Measurements from ENCODE around the gene CFAP46. TPM values are rescaled to one million over a fixed set of nuclear protein-coding genes. Genes with fewer than 3 reads are reported as not detected.

The CFAP46 gene
- total RNA-seq, 1 experiment from 2014 or later, result 1.6 TPM

- ATAC-seq (no peak), DNase-seq (ENCODE audit: low read depth, low spot score) (no peak)
- no peak overlapping the region for H3K4me3 ChIP-seq (ENCODE audit: low read depth in 2 of 2, low read length in 2 of 2)
- TF ChIP-seq CTCF (IDR thresholded peaks at IDR 0.05) (no peak), REST (IDR thresholded peaks at IDR 0.05; ENCODE audit: insufficient read depth in 1 of 2, low read depth in 2 of 2, low read length in 1 of 2) (no peak), POLR2AphosphoS5 (IDR thresholded peaks at IDR 0.05; ENCODE audit: low read depth, low read length) (no peak), TCF7L2 (IDR thresholded peaks at IDR 0.05; ENCODE audit: low read depth, low read length) (no peak), SIN3A (IDR thresholded peaks at IDR 0.05; ENCODE audit: borderline replicate concordance, insufficient read depth, low read depth, low read length) (no peak)
- no peaks in the 10 kb centered on the region for H3K9me3 ChIP-seq (ENCODE audit: control insufficient read depth, insufficient read depth, low read depth, low read length)
- H3K4me1 ChIP-seq (ENCODE audit: control insufficient read depth, insufficient read depth, low read length), result no peaks in the 10 kb centered on the region
- ChIA-PET CTCF (interaction anchor here (0.6 kb wide), 1 partner anchor 9 kb away, joined by 4 read pairs; no protein-coding TSS in a partner anchor), POLR2A (interaction anchor here (0.6 kb wide), 1 partner anchor 10 kb away, joined by 3 read pairs; no protein-coding TSS in a partner anchor)
- in situ Hi-C loops (cut with HindIII; ENCODE audit: low pct_unique_long_range_greater_than_20kb, low sequenced_read_pairs) (no loop called here), intact Hi-C loops (cut with micrococcal nuclease; ENCODE audit: unreplicated experiment) (no loop called here)
- H3K27ac ChIP-seq (ENCODE audit: low read length), result no peak overlapping the region
- BruUV-seq (replicated peaks), result no TSS peak
- no peaks in the 10 kb centered on the region for H3K36me3 ChIP-seq (ENCODE audit: control insufficient read depth, insufficient read depth, low read length)
- no peaks in the 10 kb centered on the region for H3K27me3 ChIP-seq (ENCODE audit: control insufficient read depth, insufficient read depth, low read length)
Observed at GRCh38 chr10:132802048-132802447, 140.3 kb downstream of the CFAP46 start.

GRCh38 chr10:132799865-132800264 is 142.5 kb downstream of the CFAP46 start:
- DNase-seq (ENCODE audit: low read depth, low spot score) (no peak), ATAC-seq (no peak)
- intact Hi-C loops (cut with micrococcal nuclease; ENCODE audit: unreplicated experiment), result loop anchor here (10.0 kb wide), 1 partner anchor 345 kb away; no protein-coding TSS in a partner anchor
- TF ChIP-seq TCF7L2 (IDR thresholded peaks at IDR 0.05; ENCODE audit: low read depth, low read length) (no peak), POLR2AphosphoS5 (IDR thresholded peaks at IDR 0.05; ENCODE audit: low read depth, low read length) (no peak), CTCF (IDR thresholded peaks at IDR 0.05) (no peak), SIN3A (IDR thresholded peaks at IDR 0.05; ENCODE audit: borderline replicate concordance, insufficient read depth, low read depth, low read length) (no peak), REST (IDR thresholded peaks at IDR 0.05; ENCODE audit: insufficient read depth in 1 of 2, low read depth in 2 of 2, low read length in 1 of 2) (no peak)
- Histone ChIP-seq H3K27me3 (ENCODE audit: control insufficient read depth, insufficient read depth, low read length) (no peaks in the 10 kb centered on the region), H3K4me1 (ENCODE audit: control insufficient read depth, insufficient read depth, low read length) (no peaks in the 10 kb centered on the region), H3K36me3 (ENCODE audit: control insufficient read depth, insufficient read depth, low read length) (no peaks in the 10 kb centered on the region), H3K9me3 (ENCODE audit: control insufficient read depth, insufficient read depth, low read depth, low read length) (no peaks in the 10 kb centered on the region), H3K27ac (ENCODE audit: low read length) (no peak overlapping the region), H3K4me3 (ENCODE audit: low read depth in 2 of 2, low read length in 2 of 2) (no peak overlapping the region)
- POLR2A ChIA-PET, result no interaction called here
- no TSS peak for BruUV-seq (replicated peaks)
- CTCF ChIA-PET, result no interaction called here
- in situ Hi-C loops (cut with HindIII; ENCODE audit: low pct_unique_long_range_greater_than_20kb, low sequenced_read_pairs), result no loop called here

All from Panc1 (cell line).